D341Med (cell line): ENCODE data around the gene CCDC144A.
"Not testable (repeated sequence)": the region's sequence is repeated elsewhere in the genome, so short reads cannot be mapped to it uniquely, and the experiment has no call there.

Source experiments
- DNase-seq: peaks from one replicate; pipeline ENCODE4 v3.0.0; 2012; ENCODE audit warnings: low spot score

The CCDC144A gene

GRCh38 chr17:16818340-16818739 lies 128.3 kb downstream of the CCDC144A start:
- DNase-seq, result no peak

GRCh38 chr17:16818821-16819683 lies 129.0 kb downstream of the CCDC144A start:
- DNase-seq, result no peak

- DNase-seq, result no peak
These were observed 130.3 kb downstream of the CCDC144A start for GRCh38 chr17:16820161-16820877.

GRCh38 chr17:16820979-16821543 lies 131.0 kb downstream of the CCDC144A start:
- no peak for DNase-seq

- not testable (repeated sequence) for DNase-seq
These were observed 132.1 kb downstream of the CCDC144A start for GRCh38 chr17:16822133-16822532.

GRCh38 chr17:16823768-16824406 lies 133.8 kb downstream of the CCDC144A start:
- not testable (repeated sequence) for DNase-seq
